OCI-LY1 (cell line): ENCODE measurements around the gene FYTTD1.

Source experiments
- H2AFZ ChIP-seq: fragments of 200-600 bp; sonication (generic), shearing (Covaris generic); 2 replicates; pipeline ENCODE4 v1.6.0; 2014; ENCODE audit warnings: antibody characterized with exemption, mild to moderate bottlenecking, low read length
- H3F3A ChIP-seq: fragments of 200-600 bp; sonication (generic), shearing (Covaris generic); 2 replicates; pipeline ENCODE4 v1.6.0; 2014; ENCODE audit warnings: mild to moderate bottlenecking, antibody characterized with exemption, low read length, moderate library complexity; ENCODE audit not compliant: insufficient read depth
- H3K27ac ChIP-seq: fragments of 200-600 bp; sonication (generic); 2 replicates; pipeline ENCODE4 v1.5.1; 2014; ENCODE audit warnings: low read length, mixed run types, mild to moderate bottlenecking, low read depth; ENCODE audit not compliant: poor library complexity, severe bottlenecking
- H3K27me3 ChIP-seq: fragments of 200-600 bp; sonication (generic); 2 replicates; pipeline ENCODE4 v1.6.0; 2014; ENCODE audit warnings: antibody characterized with exemption, mild to moderate bottlenecking, low read length, moderate library complexity; ENCODE audit not compliant: insufficient read depth
- H3K36me3 ChIP-seq: fragments of 200-600 bp; sonication (generic); 2 replicates; pipeline ENCODE4 v1.6.1; 2014; ENCODE audit warnings: mild to moderate bottlenecking, antibody characterized with exemption, low read length, moderate library complexity, mixed read lengths; ENCODE audit not compliant: insufficient read depth
- H3K4me1 ChIP-seq: fragments of 200-600 bp; sonication (generic); 2 replicates; pipeline ENCODE4 v1.5.1; 2014; ENCODE audit warnings: mild to moderate bottlenecking, low read length, moderate library complexity; ENCODE audit not compliant: insufficient read depth, severe bottlenecking
- H3K4me2 ChIP-seq: fragments of 200-600 bp; sonication (generic), shearing (Covaris generic); 2 replicates; pipeline ENCODE4 v1.6.1; 2014; ENCODE audit warnings: low read length
- H3K4me3 ChIP-seq: fragments of 200-600 bp; sonication (generic); 2 replicates; pipeline ENCODE4 v1.5.1; 2014; ENCODE audit warnings: low read length, low read depth, mild to moderate bottlenecking, mixed read lengths; ENCODE audit not compliant: poor library complexity, severe bottlenecking
- H3K79me2 ChIP-seq: fragments of 200-600 bp; shearing (Covaris generic); 2 replicates; pipeline ENCODE4 v1.6.1; 2016; ENCODE audit warnings: mixed run types, low read length, mixed read lengths; ENCODE audit not compliant: insufficient read depth
- H3K9ac ChIP-seq: fragments of 200-600 bp; sonication (generic), shearing (Covaris generic); 2 replicates; pipeline ENCODE4 v1.6.1; 2014; ENCODE audit warnings: mild to moderate bottlenecking, low read length, mixed read lengths
- H3K9me2 ChIP-seq: fragments of 200-600 bp; sonication (generic), shearing (Covaris generic); 2 replicates; pipeline ENCODE4 v1.6.1; 2014; ENCODE audit warnings: low read depth, mild to moderate bottlenecking, low read length, mixed read lengths
- H3K9me3 ChIP-seq: fragments of 200-600 bp; shearing (Covaris generic); 2 replicates; pipeline ENCODE4 v1.6.1; 2014; ENCODE audit warnings: low read length, mixed read lengths
- H4K20me1 ChIP-seq: fragments of 200-600 bp; sonication (generic), shearing (Covaris generic); 2 replicates; pipeline ENCODE4 v1.6.0; 2016; ENCODE audit warnings: mild to moderate bottlenecking, low read length; ENCODE audit not compliant: insufficient read depth
- CTCF ChIP-seq: fragments of 200-600 bp; sonication (generic), shearing (Covaris generic); IDR thresholded peaks from 2 replicates; pipeline ENCODE4 v1.5.1; 2017; ENCODE audit warnings: mild to moderate bottlenecking, antibody characterized with exemption, low read length, moderate library complexity, mixed read lengths
- EZH2 ChIP-seq: fragments of 200-600 bp; sonication (generic), shearing (Covaris generic); IDR thresholded peaks from 2 replicates; pipeline ENCODE4 v1.8.0; 2017; ENCODE audit warnings: borderline replicate concordance, mixed run types, mild to moderate bottlenecking, antibody characterized with exemption, low read length, moderate library complexity, mixed read lengths

Gene FYTTD1

GRCh38 chr3:197749601-197750395 is at the start of gene FYTTD1:
FYTTD1 (plus strand) TSS chr3:197749883; CDS start chr3:197749972, 89 bp downstream.
- peak within 1 kb of the TSS; percentile 92 for H3K9ac ChIP-seq
- TF ChIP-seq EZH2: no peak
- peak; percentile 47 for TF ChIP-seq CTCF
- no peaks in the 10 kb centered on the region for H3K27me3 ChIP-seq

GRCh38 chr3:197700095-197700494 is 49.6 kb upstream of the FYTTD1 start:
- no peak overlapping the region for H3K27ac ChIP-seq
- H3K79me2 ChIP-seq: no peaks in the 10 kb centered on the region
- H3K4me1 ChIP-seq: no peaks in the 10 kb centered on the region
- no peak overlapping the region for H3K9ac ChIP-seq
- H3K9me2 ChIP-seq: no peaks in the 10 kb centered on the region
- peaks cover 96% of the 10 kb centered on the region for H3K36me3 ChIP-seq
- H2AFZ ChIP-seq: no peak overlapping the region
- H3K9me3 ChIP-seq: no peaks in the 10 kb centered on the region
- TF ChIP-seq CTCF: no peak
- no peak for TF ChIP-seq EZH2
- H3K4me3 ChIP-seq: no peak overlapping the region
- H3F3A ChIP-seq: no peaks in the 10 kb centered on the region
- no peak overlapping the region for H3K4me2 ChIP-seq
- H4K20me1 ChIP-seq: no peaks in the 10 kb centered on the region
- no peaks in the 10 kb centered on the region for H3K27me3 ChIP-seq

More at GRCh38 chr3:197749601-197750395, at the start of gene FYTTD1:
- Histone ChIP-seq H3K4me1 (peaks cover 67% of the 10 kb centered on the region), H3K9me3 (no peaks in the 10 kb centered on the region), H3K4me2 (peak within 1 kb of the TSS; percentile 88), H2AFZ (peak within 1 kb of the TSS; percentile 9; the same call in 1 of the 2 replicates), H3K9me2 (no peaks in the 10 kb centered on the region), H3K79me2 (peaks cover 43% of the 10 kb centered on the region), H3K4me3 (peak within 1 kb of the TSS; percentile 88), H4K20me1 (no peaks in the 10 kb centered on the region), H3K27ac (peak within 1 kb of the TSS; percentile 91), H3F3A (peaks cover 13% of the 10 kb centered on the region; the same call in 1 of the 2 replicates), H3K36me3 (no peaks in the 10 kb centered on the region)

- H3K4me1 ChIP-seq: peaks cover 6% of the 10 kb centered on the region
- H3K27me3 ChIP-seq: no peaks in the 10 kb centered on the region
- no peak overlapping the region for H3K4me3 ChIP-seq
- no peak overlapping the region for H3K27ac ChIP-seq
- H4K20me1 ChIP-seq: no peaks in the 10 kb centered on the region
- H3K79me2 ChIP-seq: no peaks in the 10 kb centered on the region
- H3K36me3 ChIP-seq: peaks cover 97% of the 10 kb centered on the region
- H3K4me2 ChIP-seq: no peak overlapping the region
- no peaks in the 10 kb centered on the region for H3F3A ChIP-seq
- H3K9me3 ChIP-seq: no peaks in the 10 kb centered on the region
- H2AFZ ChIP-seq: no peak overlapping the region
- H3K9me2 ChIP-seq: no peaks in the 10 kb centered on the region
- no peak overlapping the region for H3K9ac ChIP-seq
- TF ChIP-seq CTCF (no peak), EZH2 (no peak)
These were observed 47.8 kb upstream of the FYTTD1 start for GRCh38 chr3:197701841-197702240.
